ENCODE results near the gene ABCC12.

Gene ABCC12

DNA sequence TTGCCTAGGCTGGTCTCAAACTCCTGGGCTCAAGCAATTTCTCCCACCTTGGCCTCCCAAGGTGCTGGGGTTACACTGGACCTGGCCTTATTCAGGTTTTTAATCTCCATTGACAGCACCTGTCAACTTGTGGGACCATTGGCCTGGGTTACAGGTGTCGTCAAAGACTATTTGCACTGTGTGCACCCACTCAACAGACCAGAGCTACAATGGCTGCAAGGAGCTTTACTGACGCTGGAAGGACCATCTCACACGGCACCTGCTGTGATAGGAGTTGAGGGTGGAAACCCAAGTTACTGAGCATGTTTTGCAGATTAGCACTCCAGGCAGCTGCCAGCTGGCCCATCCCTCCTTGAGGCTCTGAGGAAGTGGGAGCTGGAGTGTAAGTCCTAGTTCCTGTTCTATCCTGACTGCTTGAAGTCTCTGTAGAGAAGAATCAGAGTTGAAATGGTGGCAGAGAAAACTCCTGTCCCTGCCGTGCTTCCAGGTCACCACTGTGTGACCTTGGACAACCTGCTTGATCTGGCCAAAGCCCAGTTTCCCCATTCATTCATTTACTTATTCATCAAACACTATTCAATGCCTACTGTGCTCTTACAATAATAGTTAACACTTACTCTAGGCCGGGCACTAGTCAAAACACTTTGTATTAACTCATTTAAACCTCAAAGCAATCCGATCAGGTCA, 45.9 kb upstream of the ABCC12 start:
- H3K9me2 ChIP-seq (replicated peaks; ENCODE audit: low read depth, low read length), result no peaks in the 10 kb centered on the region
- H2AFZ ChIP-seq (ENCODE audit: low read length), result no peak overlapping the region
- H3K4me3 ChIP-seq (ENCODE audit: low read length, poor library complexity, severe bottlenecking), result no peak overlapping the region
- H3K4me2 ChIP-seq (ENCODE audit: low read depth, low read length, poor library complexity, severe bottlenecking), result no peak overlapping the region
- H3K79me2 ChIP-seq (ENCODE audit: insufficient read depth, low read length), result no peaks in the 10 kb centered on the region
- no peaks in the 10 kb centered on the region for H3K27me3 ChIP-seq (ENCODE audit: insufficient read depth, low read length, poor library complexity, severe bottlenecking)
- TF ChIP-seq CTCF (conservative IDR thresholded peaks at IDR 0.05; ENCODE audit: low read length), result no peak
- TF ChIP-seq EZH2phosphoT487 (IDR thresholded peaks at IDR 0.05; ENCODE audit: borderline replicate concordance), result no peak
- no peaks in the 10 kb centered on the region for H3K36me3 ChIP-seq (ENCODE audit: insufficient read depth, low read length)
- H3K9ac ChIP-seq (ENCODE audit: low read depth, low read length, poor library complexity, severe bottlenecking), result no peak overlapping the region
- no peaks in the 10 kb centered on the region for H3F3A ChIP-seq (ENCODE audit: low read depth)
- H4K20me1 ChIP-seq (ENCODE audit: insufficient read depth, low read length, poor library complexity, severe bottlenecking), result no peaks in the 10 kb centered on the region
- no peaks in the 10 kb centered on the region for H3K4me1 ChIP-seq (ENCODE audit: insufficient read depth, low read length, poor library complexity, severe bottlenecking)
- no peaks in the 10 kb centered on the region for H3K9me3 ChIP-seq (ENCODE audit: insufficient read depth, low read depth, low read length)

- Histone ChIP-seq H3K9ac (ENCODE audit: low read depth, low read length, poor library complexity, severe bottlenecking) (no peak overlapping the region), H3F3A (ENCODE audit: low read depth) (no peaks in the 10 kb centered on the region), H3K9me3 (ENCODE audit: insufficient read depth, low read depth, low read length) (no peaks in the 10 kb centered on the region), H3K4me3 (ENCODE audit: low read length, poor library complexity, severe bottlenecking) (no peak overlapping the region), H3K27me3 (ENCODE audit: insufficient read depth, low read length, poor library complexity, severe bottlenecking) (no peaks in the 10 kb centered on the region), H3K79me2 (ENCODE audit: insufficient read depth, low read length) (no peaks in the 10 kb centered on the region), H3K4me1 (ENCODE audit: insufficient read depth, low read length, poor library complexity, severe bottlenecking) (no peaks in the 10 kb centered on the region), H3K36me3 (ENCODE audit: insufficient read depth, low read length) (no peaks in the 10 kb centered on the region), H3K4me2 (ENCODE audit: low read depth, low read length, poor library complexity, severe bottlenecking) (no peak overlapping the region), H2AFZ (ENCODE audit: low read length) (no peak overlapping the region), H3K9me2 (replicated peaks; ENCODE audit: low read depth, low read length) (no peaks in the 10 kb centered on the region), H4K20me1 (ENCODE audit: insufficient read depth, low read length, poor library complexity, severe bottlenecking) (no peaks in the 10 kb centered on the region)
- no peak for TF ChIP-seq EZH2phosphoT487 (IDR thresholded peaks at IDR 0.05; ENCODE audit: borderline replicate concordance)
- TF ChIP-seq CTCF (conservative IDR thresholded peaks at IDR 0.05; ENCODE audit: low read length), result no peak
These were observed 41.5 kb upstream of the ABCC12 start for GRCh38 chr16:48197294-48197693.

GRCh38 chr16:48194828-48195556, 39.2 kb upstream of the ABCC12 start:
- H2AFZ ChIP-seq (ENCODE audit: low read length), result no peak overlapping the region
- no peak overlapping the region for H3K9ac ChIP-seq (ENCODE audit: low read depth, low read length, poor library complexity, severe bottlenecking)
- H3K27me3 ChIP-seq (ENCODE audit: insufficient read depth, low read length, poor library complexity, severe bottlenecking), result no peaks in the 10 kb centered on the region
- H3F3A ChIP-seq (ENCODE audit: low read depth), result no peaks in the 10 kb centered on the region
- H3K9me3 ChIP-seq (ENCODE audit: insufficient read depth, low read depth, low read length), result no peaks in the 10 kb centered on the region
- H3K79me2 ChIP-seq (ENCODE audit: insufficient read depth, low read length), result no peaks in the 10 kb centered on the region
- no peak overlapping the region for H3K4me2 ChIP-seq (ENCODE audit: low read depth, low read length, poor library complexity, severe bottlenecking)
- TF ChIP-seq EZH2phosphoT487 (IDR thresholded peaks at IDR 0.05; ENCODE audit: borderline replicate concordance) (no peak), CTCF (conservative IDR thresholded peaks at IDR 0.05; ENCODE audit: low read length) (no peak)
- no peaks in the 10 kb centered on the region for H4K20me1 ChIP-seq (ENCODE audit: insufficient read depth, low read length, poor library complexity, severe bottlenecking)
- H3K4me3 ChIP-seq (ENCODE audit: low read length, poor library complexity, severe bottlenecking), result no peak overlapping the region
- no peaks in the 10 kb centered on the region for H3K9me2 ChIP-seq (replicated peaks; ENCODE audit: low read depth, low read length)
- H3K36me3 ChIP-seq (ENCODE audit: insufficient read depth, low read length), result no peaks in the 10 kb centered on the region
- no peaks in the 10 kb centered on the region for H3K4me1 ChIP-seq (ENCODE audit: insufficient read depth, low read length, poor library complexity, severe bottlenecking)

All from Loucy (cell line).